Astrocyte of the cerebellum (primary cell): ENCODE results near the gene C5AR2.
"Not testable (repeated sequence)": the region's sequence is repeated elsewhere in the genome, so short reads cannot be mapped to it uniquely, and the experiment has no call there.

Experiments used
- DNase-seq: peaks from one replicate; pipeline ENCODE4 v3.0.0-alpha.2; 2011; ENCODE audit warnings: low read depth
- H3K4me3 ChIP-seq: 2 replicates; pipeline ENCODE4 v1.5.1; 2011; ENCODE audit warnings: mild to moderate bottlenecking, low read depth, low read length, moderate library complexity
- CTCF ChIP-seq: IDR thresholded peaks from 2 replicates; pipeline ENCODE4 v1.5.1; 2012; ENCODE audit warnings: low read length, low read depth, moderate library complexity, mild to moderate bottlenecking; ENCODE audit errors: missing control alignments
- in situ Hi-C: cut with HindIII; loops from 2 replicates; pipeline ENCODE4 v1.10.0; 2017; ENCODE audit warnings: low sequenced_read_pairs

The C5AR2 gene

GRCh38 chr19:47378246-47378645, 46.3 kb downstream of the C5AR2 start:
- in situ Hi-C loops: no loop called here
- DNase-seq: no peak
- no peak for TF ChIP-seq CTCF
- H3K4me3 ChIP-seq: no peak overlapping the region

- TF ChIP-seq CTCF: no peak
- no peak for DNase-seq
- in situ Hi-C loops: no loop called here
- no peak overlapping the region for H3K4me3 ChIP-seq
These were observed 47.5 kb downstream of the C5AR2 start for GRCh38 chr19:47379381-47379938.

- H3K4me3 ChIP-seq: no peak overlapping the region
- in situ Hi-C loops: no loop called here
- TF ChIP-seq CTCF: no peak
- no peak for DNase-seq
These were observed 48.6 kb downstream of the C5AR2 start for GRCh38 chr19:47380559-47380958.

- in situ Hi-C loops: no loop called here
- H3K4me3 ChIP-seq: no peak overlapping the region
- no peak for TF ChIP-seq CTCF
- DNase-seq: no peak
These were observed 49.1 kb downstream of the C5AR2 start for GRCh38 chr19:47381121-47381520.

- TF ChIP-seq CTCF: no peak
- in situ Hi-C loops: no loop called here
- no peak overlapping the region for H3K4me3 ChIP-seq
- DNase-seq: no peak
These were observed 49.8 kb downstream of the C5AR2 start for GRCh38 chr19:47381653-47382279.

- in situ Hi-C loops, H3K4me3 ChIP-seq: not testable (repeated sequence)
These were observed 51.9 kb downstream of the C5AR2 start for GRCh38 chr19:47383890-47384289.

GRCh38 chr19:47384533-47384932, 52.6 kb downstream of the C5AR2 start:
- in situ Hi-C loops, DNase-seq, H3K4me3 ChIP-seq: not testable (repeated sequence)

More at GRCh38 chr19:47383890-47384289, 51.9 kb downstream of the C5AR2 start:
- not testable (repeated sequence) for DNase-seq

GRCh38 chr19:47386582-47386981, 54.6 kb downstream of the C5AR2 start:
- in situ Hi-C loops, H3K4me3 ChIP-seq, DNase-seq: not testable (repeated sequence)

GRCh38 chr19:47387623-47388022, 55.6 kb downstream of the C5AR2 start:
- in situ Hi-C loops, H3K4me3 ChIP-seq, DNase-seq: not testable (repeated sequence)

GRCh38 chr19:47388721-47389120, 56.7 kb downstream of the C5AR2 start:
- in situ Hi-C loops, DNase-seq, H3K4me3 ChIP-seq: not testable (repeated sequence)
